CD4-positive, alpha-beta T cell (primary cell): Measurements from ENCODE around the gene SIRPD. TPM values are rescaled to one million over a fixed set of nuclear protein-coding genes. Genes with fewer than 3 reads are reported as not detected.

Source experiments
- ATAC-seq: fragments of 200-7000 bp; cut with Tn5 transposase; one replicate; pipeline ENCODE4 v1.10.0; 2022; ENCODE audit warnings: mild to moderate bottlenecking; ENCODE audit not compliant: poor library complexity
- CTCF ChIA-PET: fragments of 350-600 bp; sonication (Branson Sonifier 250); formaldehyde crosslinking; loops from one replicate; lab custom pipeline; 2021; ENCODE audit warnings: antibody characterized with exemption, inconsistent platforms; lab: Charles Lee
- POLR2A ChIA-PET: fragments of 350-600 bp; sonication (Branson Sonifier 250); formaldehyde crosslinking; loops from one replicate; lab custom pipeline; 2021; ENCODE audit warnings: antibody characterized with exemption, inconsistent platforms; lab: Charles Lee
- DNase-seq, 14 experiments: peaks; one replicate each; pipeline ENCODE4 v3.0.0-alpha.2; 2013 to 2020; ENCODE audit warnings: mixed read lengths in 2 of 14
- H3K27ac ChIP-seq, 2 donors: one replicate each; pipeline versions ENCODE4 v1.5.1 to v1.7.0; 2013; ENCODE audit warnings: low read length in 2 of 2, low read depth in 1 of 2, mild to moderate bottlenecking in 1 of 2
- H3K27me3 ChIP-seq, 2 experiments: 1 replicate in 1 of 2; 2 replicates in 1 of 2; pipeline versions ENCODE4 v1.6.1 to v1.7.0; 2013; ENCODE audit warnings: low read length in 2 of 2, control low read depth in 1 of 2, mild to moderate bottlenecking in 1 of 2, moderate library complexity in 1 of 2; ENCODE audit not compliant: insufficient read depth in 2 of 2, control insufficient read depth in 1 of 2
- H3K36me3 ChIP-seq: one replicate; pipeline ENCODE4 v1.6.1; 2013; ENCODE audit warnings: low read length, control low read depth; ENCODE audit not compliant: insufficient read depth
- H3K4me1 ChIP-seq: one replicate; pipeline ENCODE4 v1.6.1; 2013; ENCODE audit warnings: low read length, control low read depth; ENCODE audit not compliant: insufficient read depth
- H3K4me3 ChIP-seq: one replicate; pipeline ENCODE4 v1.5.1; 2013; ENCODE audit warnings: mild to moderate bottlenecking, low read length, moderate library complexity
- H3K9me3 ChIP-seq, 2 experiments: 1 replicate in 1 of 2; 2 replicates in 1 of 2; pipeline versions ENCODE4 v1.6.1 to v1.7.0; 2013; ENCODE audit warnings: low read length in 2 of 2, mild to moderate bottlenecking in 2 of 2, control low read depth in 1 of 2, moderate library complexity in 1 of 2; ENCODE audit not compliant: control insufficient read depth in 1 of 2, insufficient read depth in 1 of 2
- H3K27ac Mint-ChIP-seq: one replicate; pipeline ENCODE4 v1.8.0; 2020; ENCODE audit warnings: mixed read lengths
- H3K27me3 Mint-ChIP-seq: one replicate; pipeline ENCODE4 v1.8.0; 2021; ENCODE audit warnings: mixed read lengths
- H3K36me3 Mint-ChIP-seq: one replicate; pipeline ENCODE4 v1.8.0; 2021; ENCODE audit warnings: low read depth, mixed read lengths
- H3K4me1 Mint-ChIP-seq: one replicate; pipeline ENCODE4 v1.8.0; 2021; ENCODE audit warnings: low read depth, mixed read lengths
- H3K4me3 Mint-ChIP-seq: one replicate; pipeline ENCODE4 v1.8.0; 2020; ENCODE audit warnings: mild to moderate bottlenecking, mixed read lengths
- H3K9me3 Mint-ChIP-seq: one replicate; pipeline ENCODE4 v1.8.0; 2020; ENCODE audit warnings: mixed read lengths
- intact Hi-C, 2 experiments: fragments of 100-400 bp; cut with DNase I in 1 of 2; cut with micrococcal nuclease in 1 of 2; formaldehyde crosslinking; loops; one replicate each; pipeline versions ENCODE4 v1.15.1 to v1.9.0; 2023 to 2025; cut with DNase I, micrococcal nuclease
- total RNA-seq, 174 experiments: library from RNA in 2 of 174; stranded (reverse) in 2 of 174; gene quantifications; one replicate each; pipeline ENCODE4 v1.2.3 and lab custom pipeline; 2021 to 2026
- TF ChIP-seq, protein P1 (sequence below): fragments of 200-600 bp; IDR thresholded peaks from one replicate; pipeline ENCODE4 v1.8.0; 2022; ENCODE audit warnings: antibody characterized with exemption, mild to moderate bottlenecking

SIRPD gene
- total RNA-seq, 2 experiments from 2014 or later: 0.28 to 0.55 TPM

DNA sequence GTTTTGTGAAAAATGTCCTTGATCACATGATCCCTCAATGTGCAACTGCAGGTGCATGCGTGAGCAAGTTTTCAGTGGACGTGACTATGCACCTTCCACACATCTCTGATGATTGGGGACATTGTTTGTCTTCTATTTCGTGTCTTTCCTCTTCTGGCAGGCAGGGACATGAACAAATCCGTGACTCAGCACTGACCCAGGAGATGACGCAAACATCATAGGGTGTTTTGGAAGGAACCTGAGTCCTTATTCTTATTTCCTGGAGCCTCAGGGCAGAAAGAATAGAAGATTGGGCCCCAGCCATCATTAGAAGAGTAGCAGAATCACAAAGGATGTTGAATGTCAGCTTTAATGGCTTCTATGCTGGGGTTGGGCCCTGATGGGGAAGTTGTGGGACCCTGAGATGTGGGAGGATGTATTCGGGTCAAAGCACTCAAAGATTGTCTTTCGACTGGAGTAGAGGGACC, 11.9 kb upstream of the SIRPD start:
- Histone ChIP-seq H3K4me3 (no peak overlapping the region), H3K4me1 (no peaks in the 10 kb centered on the region), H3K27me3 (peaks cover 0 to 2% of the 10 kb centered on the region in 2 experiments), H3K36me3 (peaks cover 8% of the 10 kb centered on the region), H3K27ac (no peak overlapping the region), H3K9me3 (no peaks in the 10 kb centered on the region)
- H3K27ac Mint-ChIP-seq: no peak overlapping the region
- DNase-seq (peak in 2 of 14 experiments; percentile 53 to 63), ATAC-seq (no peak)
- no peaks in the 10 kb centered on the region for H3K27me3 Mint-ChIP-seq
- intact Hi-C loops: no loop called here
- H3K9me3 Mint-ChIP-seq: no peaks in the 10 kb centered on the region
- ChIA-PET POLR2A (no interaction called here), CTCF (no interaction called here)
- TF ChIP-seq, protein P1, sequence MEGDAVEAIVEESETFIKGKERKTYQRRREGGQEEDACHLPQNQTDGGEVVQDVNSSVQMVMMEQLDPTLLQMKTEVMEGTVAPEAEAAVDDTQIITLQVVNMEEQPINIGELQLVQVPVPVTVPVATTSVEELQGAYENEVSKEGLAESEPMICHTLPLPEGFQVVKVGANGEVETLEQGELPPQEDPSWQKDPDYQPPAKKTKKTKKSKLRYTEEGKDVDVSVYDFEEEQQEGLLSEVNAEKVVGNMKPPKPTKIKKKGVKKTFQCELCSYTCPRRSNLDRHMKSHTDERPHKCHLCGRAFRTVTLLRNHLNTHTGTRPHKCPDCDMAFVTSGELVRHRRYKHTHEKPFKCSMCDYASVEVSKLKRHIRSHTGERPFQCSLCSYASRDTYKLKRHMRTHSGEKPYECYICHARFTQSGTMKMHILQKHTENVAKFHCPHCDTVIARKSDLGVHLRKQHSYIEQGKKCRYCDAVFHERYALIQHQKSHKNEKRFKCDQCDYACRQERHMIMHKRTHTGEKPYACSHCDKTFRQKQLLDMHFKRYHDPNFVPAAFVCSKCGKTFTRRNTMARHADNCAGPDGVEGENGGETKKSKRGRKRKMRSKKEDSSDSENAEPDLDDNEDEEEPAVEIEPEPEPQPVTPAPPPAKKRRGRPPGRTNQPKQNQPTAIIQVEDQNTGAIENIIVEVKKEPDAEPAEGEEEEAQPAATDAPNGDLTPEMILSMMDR: no peak
- no peaks in the 10 kb centered on the region for H3K4me1 Mint-ChIP-seq
- peaks cover 29% of the 10 kb centered on the region for H3K36me3 Mint-ChIP-seq
- H3K4me3 Mint-ChIP-seq: no peak overlapping the region

- TF ChIP-seq, protein P1: no peak
- CTCF ChIA-PET: no interaction called here
- H3K4me3 ChIP-seq: no peak overlapping the region
- no peaks in the 10 kb centered on the region for H3K4me1 Mint-ChIP-seq
- peaks cover 10% of the 10 kb centered on the region for H3K36me3 ChIP-seq
- H3K27ac ChIP-seq: no peak overlapping the region
- H3K9me3 ChIP-seq: no peaks in the 10 kb centered on the region
- no peaks in the 10 kb centered on the region for H3K9me3 Mint-ChIP-seq
- no peak overlapping the region for H3K27ac Mint-ChIP-seq
- no peak for DNase-seq
- no peaks in the 10 kb centered on the region for H3K4me1 ChIP-seq
- H3K27me3 ChIP-seq: peaks cover 0 to 2% of the 10 kb centered on the region in 2 experiments
- H3K4me3 Mint-ChIP-seq: no peak overlapping the region
- peaks cover 39% of the 10 kb centered on the region for H3K36me3 Mint-ChIP-seq
- POLR2A ChIA-PET: no interaction called here
- no peaks in the 10 kb centered on the region for H3K27me3 Mint-ChIP-seq
- no peak for ATAC-seq
- intact Hi-C loops: no loop called here
These were observed 10.6 kb upstream of the SIRPD start for GRCh38 chr20:1568163-1568490.

DNA sequence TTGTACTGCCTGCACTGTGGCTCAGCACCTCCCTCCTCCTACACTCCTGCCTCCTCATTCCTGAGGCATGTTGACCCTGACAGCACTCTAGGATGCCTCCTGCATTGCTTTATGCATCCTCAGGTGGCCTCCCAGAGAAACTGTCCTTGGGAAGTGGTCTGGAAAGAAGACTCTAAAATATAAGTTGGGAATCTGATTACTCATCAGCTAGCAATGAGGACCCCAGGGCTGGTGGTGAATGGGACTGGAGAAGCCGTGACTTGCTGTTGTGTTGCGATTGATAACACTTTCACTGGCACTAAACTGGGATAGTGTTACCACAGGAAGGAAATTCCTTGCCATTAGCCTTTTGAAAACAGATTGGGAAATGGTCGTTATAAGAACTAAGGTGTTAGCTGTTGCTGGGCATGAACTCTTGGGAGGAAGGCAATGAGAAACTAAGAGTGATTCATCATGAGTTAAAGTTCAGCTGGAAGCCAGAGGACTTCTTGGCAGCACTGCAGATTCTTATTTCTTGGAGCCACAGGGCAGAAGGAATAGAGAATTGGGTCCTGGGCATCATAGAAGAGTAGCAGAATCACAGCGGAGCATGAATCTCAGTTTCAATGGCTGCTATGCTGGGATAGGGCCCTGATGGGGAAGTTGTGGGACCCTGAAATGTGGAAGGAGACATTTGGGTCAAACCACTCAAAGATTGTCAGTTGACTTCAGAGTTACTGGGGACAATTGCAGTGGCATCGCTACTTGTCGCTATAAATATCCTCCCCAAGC, 10.1 kb upstream of the SIRPD start:
- H3K27ac ChIP-seq: no peak overlapping the region
- POLR2A ChIA-PET: no interaction called here
- no peaks in the 10 kb centered on the region for H3K4me1 Mint-ChIP-seq
- intact Hi-C loops: no loop called here
- no peak overlapping the region for H3K27ac Mint-ChIP-seq
- TF ChIP-seq, protein P1: no peak
- no peaks in the 10 kb centered on the region for H3K27me3 Mint-ChIP-seq
- peaks cover 44% of the 10 kb centered on the region for H3K36me3 Mint-ChIP-seq
- H3K27me3 ChIP-seq: peaks cover 0 to 2% of the 10 kb centered on the region in 2 experiments
- no peaks in the 10 kb centered on the region for H3K4me1 ChIP-seq
- no peaks in the 10 kb centered on the region for H3K9me3 ChIP-seq
- H3K4me3 ChIP-seq: no peak overlapping the region
- no peaks in the 10 kb centered on the region for H3K9me3 Mint-ChIP-seq
- no peak overlapping the region for H3K4me3 Mint-ChIP-seq
- CTCF ChIA-PET: no interaction called here
- H3K36me3 ChIP-seq: peaks cover 10% of the 10 kb centered on the region
- DNase-seq: no peak
- no peak for ATAC-seq
